Fibroblast of lung (primary cell): ENCODE results near the gene SLC12A1. TPM values are rescaled to one million over a fixed set of nuclear protein-coding genes. Genes with fewer than 3 reads are reported as not detected.

Experiments
- DNase-seq, 2 donors: peaks; one replicate each; pipeline versions ENCODE4 v3.0.0 to v3.0.0-alpha.2; 2010; ENCODE audit warnings: low read depth in 2 of 2
- H2AFZ ChIP-seq: 2 replicates; pipeline ENCODE4 v1.5.1; 2012; ENCODE audit warnings: low read length, control low read depth, inconsistent platforms
- H3K27ac ChIP-seq: 2 replicates; pipeline ENCODE4 v1.5.1; 2011; ENCODE audit warnings: low read length, control low read depth; ENCODE audit not compliant: insufficient read depth
- H3K27me3 ChIP-seq: 2 replicates; pipeline ENCODE4 v1.5.1; 2011; ENCODE audit warnings: mild to moderate bottlenecking, low read length; ENCODE audit not compliant: control insufficient read depth, insufficient read depth
- H3K36me3 ChIP-seq: 2 replicates; pipeline ENCODE4 v1.5.1; 2011; ENCODE audit warnings: low read length; ENCODE audit not compliant: control insufficient read depth, insufficient read depth
- H3K4me1 ChIP-seq: 2 replicates; pipeline ENCODE4 v1.5.1; 2011; ENCODE audit warnings: low read length; ENCODE audit not compliant: control insufficient read depth, insufficient read depth; ENCODE audit errors: extremely low read depth
- H3K4me2 ChIP-seq: 2 replicates; pipeline ENCODE4 v1.5.1; 2011; ENCODE audit warnings: low read length, control low read depth; ENCODE audit not compliant: insufficient read depth; ENCODE audit errors: extremely low read depth
- H3K4me3 ChIP-seq, 4 experiments: fragments of 200-600 bp in 1 of 4; sonication (generic) in 1 of 4; replicated peaks in 1 of 4; 2 replicates each; pipeline ENCODE4 v1.5.1; 2011 to 2016; ENCODE audit warnings: low read length in 4 of 4, low read depth in 3 of 4, mild to moderate bottlenecking in 3 of 4, control low read depth in 2 of 4, inconsistent platforms in 1 of 4, mixed read lengths in 1 of 4; ENCODE audit not compliant: insufficient read depth in 1 of 4; ENCODE audit errors: control extremely low read depth in 1 of 4
- H3K79me2 ChIP-seq: 2 replicates; pipeline ENCODE4 v1.5.1; 2012; ENCODE audit warnings: mild to moderate bottlenecking, low read length, inconsistent platforms; ENCODE audit not compliant: control insufficient read depth, insufficient read depth
- H3K9ac ChIP-seq: 2 replicates; pipeline ENCODE4 v1.5.1; 2011; ENCODE audit warnings: mild to moderate bottlenecking, low read length, control low read depth; ENCODE audit not compliant: insufficient read depth
- H3K9me3 ChIP-seq: 2 replicates; pipeline ENCODE4 v1.5.1; 2012; ENCODE audit warnings: low read depth, low read length; ENCODE audit not compliant: control insufficient read depth, insufficient read depth
- H4K20me1 ChIP-seq: 2 replicates; pipeline ENCODE4 v1.5.1; 2011; ENCODE audit warnings: low read length; ENCODE audit not compliant: control insufficient read depth, insufficient read depth; ENCODE audit errors: extremely low read depth
- EZH2 ChIP-seq: IDR thresholded peaks from 2 replicates; pipeline ENCODE4 v1.5.1; 2012; ENCODE audit warnings: low read length, control low read depth, mild to moderate bottlenecking; ENCODE audit errors: missing control alignments
- polyA plus RNA-seq, 2 donors: library from polyadenylated mRNA; depleted of rRNA in 1 of 2; stranded (reverse) in 1 of 2; unstranded in 1 of 2; fragments of >200 nt; gene quantifications; 2 replicates each; pipeline ENCODE4 v1.2.1, GENCODE V29; 2011 to 2012; ENCODE audit warnings: missing spikeins in 1 of 2
- total RNA-seq: library from RNA; depleted of rRNA; stranded (reverse); fragments of >200 nt; gene quantifications from 2 replicates; pipeline ENCODE4 v1.2.1, GENCODE V29; 2014
- TF ChIP-seq, protein P1 (sequence below), 2 donors: IDR thresholded peaks in 1 of 2; conservative IDR thresholded peaks in 1 of 2; 1 replicate in 1 of 2; 2 replicates in 1 of 2; pipeline ENCODE4 v1.5.1; 2011 to 2012; ENCODE audit warnings: low read length in 2 of 2, control low read depth in 1 of 2, inconsistent platforms in 1 of 2, low read depth in 1 of 2, mild to moderate bottlenecking in 1 of 2

SLC12A1 gene
- total and polyA plus RNA-seq, 2 donors (not counting 1 experiment from before 2014, with no cell fraction given), result not detected

DNA sequence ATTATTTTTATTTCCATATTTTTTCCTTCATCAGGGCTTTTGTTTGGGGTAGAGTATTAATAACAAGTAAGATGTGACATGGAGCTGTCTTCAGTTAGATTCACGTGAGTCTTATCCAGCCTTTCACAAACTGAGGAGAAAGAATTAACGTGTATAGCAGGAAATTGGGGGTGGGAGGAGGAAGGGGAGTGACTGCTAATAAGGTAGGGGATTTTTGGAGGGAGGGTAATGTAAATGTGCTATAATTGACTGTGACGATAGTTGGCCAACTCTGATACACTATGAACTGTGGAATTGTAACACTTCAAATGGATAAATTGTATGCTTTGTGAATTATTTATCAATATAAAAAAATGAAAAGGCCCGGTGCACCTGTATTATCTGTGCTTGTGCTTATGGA is 134.0 kb downstream of the SLC12A1 start:
- H3K27ac ChIP-seq, result no peak overlapping the region
- H3K4me2 ChIP-seq, result no peak overlapping the region
- no peaks in the 10 kb centered on the region for H4K20me1 ChIP-seq
- DNase-seq, result no peak
- peaks cover 2% of the 10 kb centered on the region for H3K36me3 ChIP-seq
- TF ChIP-seq, protein P1, sequence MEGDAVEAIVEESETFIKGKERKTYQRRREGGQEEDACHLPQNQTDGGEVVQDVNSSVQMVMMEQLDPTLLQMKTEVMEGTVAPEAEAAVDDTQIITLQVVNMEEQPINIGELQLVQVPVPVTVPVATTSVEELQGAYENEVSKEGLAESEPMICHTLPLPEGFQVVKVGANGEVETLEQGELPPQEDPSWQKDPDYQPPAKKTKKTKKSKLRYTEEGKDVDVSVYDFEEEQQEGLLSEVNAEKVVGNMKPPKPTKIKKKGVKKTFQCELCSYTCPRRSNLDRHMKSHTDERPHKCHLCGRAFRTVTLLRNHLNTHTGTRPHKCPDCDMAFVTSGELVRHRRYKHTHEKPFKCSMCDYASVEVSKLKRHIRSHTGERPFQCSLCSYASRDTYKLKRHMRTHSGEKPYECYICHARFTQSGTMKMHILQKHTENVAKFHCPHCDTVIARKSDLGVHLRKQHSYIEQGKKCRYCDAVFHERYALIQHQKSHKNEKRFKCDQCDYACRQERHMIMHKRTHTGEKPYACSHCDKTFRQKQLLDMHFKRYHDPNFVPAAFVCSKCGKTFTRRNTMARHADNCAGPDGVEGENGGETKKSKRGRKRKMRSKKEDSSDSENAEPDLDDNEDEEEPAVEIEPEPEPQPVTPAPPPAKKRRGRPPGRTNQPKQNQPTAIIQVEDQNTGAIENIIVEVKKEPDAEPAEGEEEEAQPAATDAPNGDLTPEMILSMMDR (conservative IDR thresholded peaks at IDR 0.05 in 1 of 2, IDR thresholded peaks at IDR 0.05 in 1 of 2; ENCODE audit: low read depth in 1 of 2, low read length in 2 of 2), result no peak
- no peak for TF ChIP-seq EZH2
- no peaks in the 10 kb centered on the region for H3K9me3 ChIP-seq
- H3K27me3 ChIP-seq, result no peaks in the 10 kb centered on the region
- no peak overlapping the region for H3K9ac ChIP-seq
- H3K4me3 ChIP-seq, result no peak overlapping the region
- H3K79me2 ChIP-seq, result no peaks in the 10 kb centered on the region
- H2AFZ ChIP-seq, result no peak overlapping the region
- H3K4me1 ChIP-seq, result no peaks in the 10 kb centered on the region

DNA sequence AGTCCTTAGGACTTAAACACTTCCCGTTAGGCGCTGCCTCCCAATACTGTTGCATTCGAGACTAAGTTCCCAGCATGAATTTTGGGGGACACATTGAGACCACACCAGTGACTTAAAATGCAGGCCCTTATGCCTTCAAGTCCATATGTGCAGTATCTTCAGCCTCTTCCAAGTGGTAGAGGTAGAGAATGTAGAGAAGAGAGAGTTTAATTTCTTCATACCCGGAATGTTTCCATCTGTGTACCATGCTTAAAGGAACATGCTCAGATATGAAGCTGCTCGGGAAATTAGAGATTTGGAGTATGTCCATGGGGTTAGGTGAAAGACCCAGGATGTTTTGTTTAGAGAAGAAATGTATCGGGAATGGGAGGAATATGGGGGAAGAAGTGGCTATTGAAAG is 137.8 kb downstream of the SLC12A1 start:
- H4K20me1 ChIP-seq, result no peaks in the 10 kb centered on the region
- DNase-seq, result no peak
- no peaks in the 10 kb centered on the region for H3K27me3 ChIP-seq
- no peaks in the 10 kb centered on the region for H3K79me2 ChIP-seq
- TF ChIP-seq, protein P1 (conservative IDR thresholded peaks at IDR 0.05 in 1 of 2, IDR thresholded peaks at IDR 0.05 in 1 of 2; ENCODE audit: low read depth in 1 of 2, low read length in 2 of 2), result no peak
- TF ChIP-seq EZH2, result no peak
- no peak overlapping the region for H3K4me2 ChIP-seq
- H3K27ac ChIP-seq, result no peak overlapping the region
- H3K4me3 ChIP-seq, result no peak overlapping the region
- no peak overlapping the region for H3K9ac ChIP-seq
- no peaks in the 10 kb centered on the region for H3K36me3 ChIP-seq
- H3K9me3 ChIP-seq, result no peaks in the 10 kb centered on the region
- H2AFZ ChIP-seq, result no peak overlapping the region
- H3K4me1 ChIP-seq, result no peaks in the 10 kb centered on the region

- H2AFZ ChIP-seq, result no peak overlapping the region
- H3K9me3 ChIP-seq, result no peaks in the 10 kb centered on the region
- H3K36me3 ChIP-seq, result no peaks in the 10 kb centered on the region
- no peaks in the 10 kb centered on the region for H3K27me3 ChIP-seq
- H3K4me2 ChIP-seq, result no peak overlapping the region
- no peaks in the 10 kb centered on the region for H3K79me2 ChIP-seq
- no peak for DNase-seq
- no peak overlapping the region for H3K9ac ChIP-seq
- H3K4me3 ChIP-seq, result no peak overlapping the region
- TF ChIP-seq EZH2, result no peak
- TF ChIP-seq, protein P1 (conservative IDR thresholded peaks at IDR 0.05 in 1 of 2, IDR thresholded peaks at IDR 0.05 in 1 of 2; ENCODE audit: low read depth in 1 of 2, low read length in 2 of 2), result no peak
- H3K4me1 ChIP-seq, result no peaks in the 10 kb centered on the region
- no peak overlapping the region for H3K27ac ChIP-seq
- no peaks in the 10 kb centered on the region for H4K20me1 ChIP-seq
Measured at GRCh38 chr15:48345516-48345915, 139.4 kb downstream of the SLC12A1 start.
